ENCODE measurements around the gene TNFRSF8. TPM values are rescaled to one million over a fixed set of nuclear protein-coding genes. Genes with fewer than 3 reads are reported as not detected.

Gene TNFRSF8
- total and polyA plus RNA-seq, 2 of the 13 experiments (the other 11 are each of a cell fraction or from before 2014, with no cell fraction given): not detected

DNA sequence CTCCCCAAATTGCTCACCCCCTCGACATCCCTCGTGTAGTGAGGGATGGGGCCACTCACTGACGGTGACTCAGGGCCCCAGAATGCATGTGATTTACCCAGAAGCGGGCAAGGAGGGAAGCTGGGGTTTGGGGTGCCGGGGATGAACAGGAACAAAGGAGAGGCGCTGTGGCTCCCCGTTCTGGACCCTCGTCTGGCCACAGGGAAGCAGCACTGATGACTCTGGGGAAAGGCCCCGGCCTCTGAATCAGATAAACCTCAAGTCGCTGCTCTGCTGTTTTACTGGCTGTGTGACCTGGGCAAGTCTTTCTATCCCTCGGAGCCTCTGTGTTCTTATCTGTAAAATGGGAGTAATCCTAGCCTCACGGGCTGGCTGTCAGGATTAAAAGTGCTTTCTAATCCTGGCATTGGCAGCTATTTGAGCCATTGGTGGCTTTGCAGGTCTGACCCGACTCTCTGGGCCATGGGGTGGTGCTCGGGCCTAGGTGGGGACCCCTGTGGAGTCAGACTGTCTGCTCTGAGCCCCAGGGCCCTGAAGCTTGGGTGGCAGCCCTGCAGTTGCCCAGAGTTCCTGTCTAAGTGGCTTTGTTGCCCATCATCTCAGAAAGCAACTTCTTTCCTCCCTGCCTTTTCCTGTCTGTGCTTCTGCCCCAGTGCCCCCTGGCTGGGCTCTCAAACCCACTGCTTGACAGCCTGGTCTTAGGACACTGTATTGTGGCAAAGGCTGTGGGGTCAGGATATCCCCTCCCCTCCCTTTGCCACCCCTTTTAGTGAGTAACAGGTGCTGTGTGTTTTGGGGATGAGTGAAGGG, 109.1 kb downstream of the TNFRSF8 start:
- H3K9me3 ChIP-seq (ENCODE audit: low read length): no peaks in the 10 kb centered on the region
- no peaks in the 10 kb centered on the region for H3K36me3 ChIP-seq (replicated peaks in 1 of 2; ENCODE audit: control insufficient read depth in 1 of 2, insufficient read depth in 2 of 2, low read length in 2 of 2)
- H3K4me2 ChIP-seq (ENCODE audit: low read depth, low read length): no peak overlapping the region
- in situ Hi-C loops (cut with HindIII; ENCODE audit: extremely low pct_ligation_motif_present, low pct_unique_long_range_greater_than_20kb): no loop called here
- peaks cover 7% of the 10 kb centered on the region; the same call in 1 of the 2 replicates for H3K4me1 ChIP-seq (ENCODE audit: insufficient read depth, low read length)
- TF ChIP-seq NR2F2 (IDR thresholded peaks at IDR 0.05; ENCODE audit: borderline replicate concordance, low read depth) (no peak), NFIB (CRISPR knock-in tag; IDR thresholded peaks at IDR 0.05; ENCODE audit: borderline replicate concordance) (no peak), ZNF704 (CRISPR knock-in tag; IDR thresholded peaks at IDR 0.05; ENCODE audit: borderline replicate concordance) (no peak), GPN1 (CRISPR knock-in tag; IDR thresholded peaks at IDR 0.05; ENCODE audit: borderline replicate concordance) (no peak), ZSCAN9 (CRISPR knock-in tag; IDR thresholded peaks at IDR 0.05; ENCODE audit: borderline replicate concordance) (no peak)
- intact Hi-C loops (cut with micrococcal nuclease; ENCODE audit: unreplicated experiment): no loop called here
- FAIRE-seq: no peak
- no TSS peak for BruUV-seq (replicated peaks)
- no peak overlapping the region for H3K9ac ChIP-seq (ENCODE audit: insufficient read depth, low read depth, low read length)
- peaks cover 2 to 25% of the 10 kb centered on the region in 2 experiments; a peak in 3 of 5 replicates for H3K27me3 ChIP-seq (ENCODE audit: control insufficient read depth in 1 of 2, insufficient read depth in 2 of 2, low read length in 2 of 2)
- ChIA-PET POLR2A (no interaction called here), CTCF (ENCODE audit: low intra/inter-chr PET ratio, low total read pairs) (no interaction called here)
- 16% methylated on average over 7 of the region's 14 CpGs for WGBS (ENCODE audit: low lambda C conversion rate)
- H3K4me3 ChIP-seq (replicated peaks in 1 of 3; ENCODE audit: insufficient read depth in 1 of 3, low read depth in 2 of 3, low read length in 3 of 3): no peak overlapping the region
- DNase-seq (ENCODE audit: low spot score): no peak
- no peak for ATAC-seq
- no peak overlapping the region for H3K27ac ChIP-seq (ENCODE audit: extremely low read length, insufficient read depth, low read length)
- H4K20me1 ChIP-seq (ENCODE audit: insufficient read depth, low read length): no peaks in the 10 kb centered on the region
- no peaks in the 10 kb centered on the region for H3K79me2 ChIP-seq (ENCODE audit: insufficient read depth, low read length)
- no peak overlapping the region for H2AFZ ChIP-seq (ENCODE audit: low read length)

DNA sequence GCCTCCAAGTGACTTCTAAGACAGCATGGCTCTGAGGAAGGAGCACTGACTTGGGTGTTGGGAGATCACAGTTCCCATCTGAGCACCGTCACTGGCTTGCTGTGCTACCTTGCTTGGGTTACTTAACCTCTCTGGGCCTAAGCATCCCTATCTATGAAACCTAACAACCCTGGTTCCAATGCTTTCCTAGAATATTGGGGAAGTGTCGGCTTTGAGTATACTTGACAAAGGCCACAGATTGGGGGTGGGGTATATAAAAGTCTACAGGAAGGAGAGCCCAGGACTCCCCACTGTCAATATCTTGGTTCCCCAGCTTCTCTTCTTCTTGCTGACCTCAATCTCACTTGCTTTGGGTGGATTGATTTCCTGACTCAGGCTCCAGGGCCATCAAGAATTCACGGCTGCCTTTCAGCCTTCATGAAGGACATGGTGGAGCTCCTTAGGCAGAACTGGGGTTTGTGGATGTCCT, 110.0 kb downstream of the TNFRSF8 start:
- no peak overlapping the region for H3K9ac ChIP-seq (ENCODE audit: insufficient read depth, low read depth, low read length)
- CTCF ChIA-PET (ENCODE audit: low intra/inter-chr PET ratio, low total read pairs): no interaction called here
- POLR2A ChIA-PET: no interaction called here
- no peak for FAIRE-seq
- no peak for DNase-seq (ENCODE audit: low spot score)
- intact Hi-C loops (cut with micrococcal nuclease; ENCODE audit: unreplicated experiment) (no loop called here), in situ Hi-C loops (cut with HindIII; ENCODE audit: extremely low pct_ligation_motif_present, low pct_unique_long_range_greater_than_20kb) (no loop called here)
- no TSS peak for BruUV-seq (replicated peaks)
- H3K9me3 ChIP-seq (ENCODE audit: low read length): no peaks in the 10 kb centered on the region
- no peak overlapping the region for H3K4me3 ChIP-seq (replicated peaks in 1 of 3; ENCODE audit: insufficient read depth in 1 of 3, low read depth in 2 of 3, low read length in 3 of 3)
- H3K4me2 ChIP-seq (ENCODE audit: low read depth, low read length): no peak overlapping the region
- H2AFZ ChIP-seq (ENCODE audit: low read length): no peak overlapping the region
- no peaks in the 10 kb centered on the region for H3K36me3 ChIP-seq (replicated peaks in 1 of 2; ENCODE audit: control insufficient read depth in 1 of 2, insufficient read depth in 2 of 2, low read length in 2 of 2)
- H3K27me3 ChIP-seq (ENCODE audit: control insufficient read depth in 1 of 2, insufficient read depth in 2 of 2, low read length in 2 of 2): peaks cover 4 to 30% of the 10 kb centered on the region in 2 experiments; a peak in 4 of 5 replicates
- no peak overlapping the region for H3K27ac ChIP-seq (ENCODE audit: extremely low read length, insufficient read depth, low read length)
- H3K79me2 ChIP-seq (ENCODE audit: insufficient read depth, low read length): no peaks in the 10 kb centered on the region
- no peaks in the 10 kb centered on the region for H4K20me1 ChIP-seq (ENCODE audit: insufficient read depth, low read length)
- WGBS (ENCODE audit: low lambda C conversion rate): 8% methylated on average over 3 of the region's 3 CpGs
- no peak for TF ChIP-seq IKZF4 (CRISPR knock-in tag; IDR thresholded peaks at IDR 0.05; ENCODE audit: borderline replicate concordance, low read depth, not compliant biosample characterization)
- TF ChIP-seq SOX13 (IDR thresholded peaks at IDR 0.05): no peak
- no peak for TF ChIP-seq SOX13 (CRISPR knock-in tag; conservative IDR thresholded peaks at IDR 0.05 in 1 of 2, IDR thresholded peaks at IDR 0.05 in 1 of 2)
- TF ChIP-seq ZNF768 (CRISPR knock-in tag; IDR thresholded peaks at IDR 0.05): peak; percentile 74; the same call in 1 of the 2 replicates
- no peak for ATAC-seq
- H3K4me1 ChIP-seq (ENCODE audit: insufficient read depth, low read length): peaks cover 15% of the 10 kb centered on the region
